Astrocyte (in vitro differentiated cells and primary cell): ENCODE measurements around the gene TRAPPC3L. TPM values are rescaled to one million over a fixed set of nuclear protein-coding genes. Genes with fewer than 3 reads are reported as not detected.

Experiments
- DNase-seq: peaks from one replicate; pipeline ENCODE4 v3.0.0-alpha.2; 2010; ENCODE audit warnings: low read depth
- FAIRE-seq: peaks from 2 replicates; lab custom pipeline; 2011; peaks lifted over from hg19 to GRCh38; lab: Jason Lieb, UNC
- H2AFZ ChIP-seq: 2 replicates; pipeline ENCODE4 v1.6.0; 2012; ENCODE audit warnings: low read depth, low read length, inconsistent platforms
- H3K27ac ChIP-seq: 2 replicates; pipeline ENCODE4 v1.5.1; 2011; ENCODE audit warnings: low read depth, low read length, inconsistent platforms
- H3K27me3 ChIP-seq: 2 replicates; pipeline ENCODE4 v1.6.0; 2011; ENCODE audit warnings: low read length, inconsistent platforms; ENCODE audit not compliant: insufficient read depth
- H3K36me3 ChIP-seq: 2 replicates; pipeline ENCODE4 v1.5.1; 2011; ENCODE audit warnings: low read length, inconsistent platforms; ENCODE audit not compliant: insufficient read depth
- H3K4me1 ChIP-seq: 2 replicates; pipeline ENCODE4 v1.5.1; 2011; ENCODE audit warnings: low read length, inconsistent platforms; ENCODE audit not compliant: insufficient read depth
- H3K4me2 ChIP-seq: 2 replicates; pipeline ENCODE4 v1.6.0; 2012; ENCODE audit warnings: low read length, inconsistent platforms
- H3K4me3 ChIP-seq: 2 replicates; pipeline ENCODE4 v1.5.1; 2011; ENCODE audit warnings: low read depth, mild to moderate bottlenecking, low read length, inconsistent platforms; ENCODE audit not compliant: insufficient read depth
- H3K79me2 ChIP-seq: 2 replicates; pipeline ENCODE4 v1.6.0; 2012; ENCODE audit warnings: mild to moderate bottlenecking, low read length, inconsistent platforms; ENCODE audit not compliant: insufficient read depth
- H3K9ac ChIP-seq: 2 replicates; pipeline ENCODE4 v1.6.0; 2012; ENCODE audit warnings: mild to moderate bottlenecking, low read length, inconsistent platforms
- H3K9me3 ChIP-seq: 2 replicates; pipeline ENCODE4 v1.5.1; 2012; ENCODE audit warnings: low read depth, mild to moderate bottlenecking, low read length, inconsistent platforms; ENCODE audit not compliant: insufficient read depth
- H4K20me1 ChIP-seq: 2 replicates; pipeline ENCODE4 v1.6.0; 2012; ENCODE audit warnings: low read length, inconsistent platforms; ENCODE audit not compliant: insufficient read depth
- H3K27ac Mint-ChIP-seq: one replicate; pipeline ENCODE4 v1.8.0; 2021; ENCODE audit warnings: mild to moderate bottlenecking, mixed read lengths; ENCODE audit not compliant: unreplicated experiment
- H3K27me3 Mint-ChIP-seq: one replicate; pipeline ENCODE4 v1.8.0; 2021; ENCODE audit warnings: low read depth, mixed read lengths; ENCODE audit not compliant: unreplicated experiment
- H3K36me3 Mint-ChIP-seq: one replicate; pipeline ENCODE4 v1.8.0; 2021; ENCODE audit warnings: low read depth, mixed read lengths; ENCODE audit not compliant: unreplicated experiment
- H3K4me1 Mint-ChIP-seq: one replicate; pipeline ENCODE4 v1.8.0; 2021; ENCODE audit warnings: low read depth, mixed read lengths; ENCODE audit not compliant: unreplicated experiment
- H3K4me3 Mint-ChIP-seq: one replicate; pipeline ENCODE4 v1.8.0; 2021; ENCODE audit warnings: mild to moderate bottlenecking, moderate library complexity, mixed read lengths; ENCODE audit not compliant: unreplicated experiment
- H3K9me3 Mint-ChIP-seq: one replicate; pipeline ENCODE4 v1.8.0; 2021; ENCODE audit warnings: mild to moderate bottlenecking, mixed read lengths; ENCODE audit not compliant: unreplicated experiment
- EZH2 ChIP-seq: IDR thresholded peaks from 2 replicates; pipeline ENCODE4 v1.6.1; 2012; ENCODE audit warnings: mild to moderate bottlenecking, low read length, inconsistent platforms; ENCODE audit not compliant: insufficient read depth
- total RNA-seq: library from RNA; stranded (reverse); gene quantifications from 2 replicates; pipeline ENCODE4 v1.2.1, GENCODE V29; 2021
- TF ChIP-seq, protein P1 (sequence below): IDR thresholded peaks from 2 replicates; pipeline ENCODE4 v1.5.1; 2011; ENCODE audit warnings: low read depth, mild to moderate bottlenecking, inconsistent platforms, low read length, moderate library complexity; ENCODE audit not compliant: insufficient read depth

The TRAPPC3L gene
- total RNA-seq, 1 donor from 2014 or later = not detected

DNA sequence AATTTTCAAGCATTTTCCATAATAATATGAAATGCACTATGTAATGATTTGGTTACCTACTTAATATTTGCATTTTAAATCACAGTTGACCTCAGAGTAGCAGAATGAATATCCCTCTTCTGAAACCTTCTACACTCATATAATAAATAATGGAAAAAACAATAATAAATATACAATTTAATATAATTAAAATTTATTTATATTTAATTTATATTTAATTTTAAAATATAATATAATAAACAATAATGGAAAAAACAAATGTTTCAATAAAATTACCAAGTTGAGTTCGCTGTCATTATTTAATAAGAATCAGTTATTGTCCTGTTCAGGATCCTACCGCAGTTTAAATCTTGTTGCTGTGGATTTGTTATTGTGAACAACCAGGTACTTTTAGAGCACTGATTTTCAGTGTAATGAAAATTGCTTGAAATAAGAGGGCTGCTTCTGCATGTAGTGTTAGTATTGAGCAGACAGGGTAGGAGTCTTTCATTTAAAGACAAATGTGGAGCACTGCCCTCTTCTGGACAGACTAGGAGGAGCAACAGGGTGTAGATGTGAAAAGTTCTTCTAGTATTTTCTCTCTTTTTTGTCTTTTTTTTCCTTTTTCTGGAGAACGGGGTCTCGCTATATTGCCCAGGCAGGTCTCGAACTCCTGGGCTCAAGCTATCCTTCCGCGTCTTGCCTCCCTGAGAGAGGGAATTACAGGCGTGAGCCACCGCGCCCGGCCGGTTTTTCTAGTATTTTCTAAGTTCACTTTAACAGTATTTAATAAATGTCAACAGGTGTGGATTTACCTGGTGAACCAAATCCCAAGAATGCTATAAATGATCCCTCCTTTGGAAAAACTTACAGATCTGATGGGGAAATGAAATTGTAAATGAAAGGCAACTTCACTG lies 13.6 kb downstream of the TRAPPC3L start:
- Mint-ChIP-seq H3K4me3 (no peak overlapping the region), H3K27ac (no peak overlapping the region), H3K9me3 (no peaks in the 10 kb centered on the region), H3K36me3 (no peaks in the 10 kb centered on the region), H3K4me1 (peaks cover 26% of the 10 kb centered on the region), H3K27me3 (no peaks in the 10 kb centered on the region)
- Histone ChIP-seq H3K9me3 (no peaks in the 10 kb centered on the region), H3K36me3 (no peaks in the 10 kb centered on the region), H3K9ac (no peak overlapping the region), H2AFZ (no peak overlapping the region), H4K20me1 (no peaks in the 10 kb centered on the region), H3K79me2 (no peaks in the 10 kb centered on the region), H3K4me1 (peaks cover 18% of the 10 kb centered on the region), H3K4me2 (no peak overlapping the region), H3K27me3 (no peaks in the 10 kb centered on the region), H3K27ac (no peak overlapping the region), H3K4me3 (no peak overlapping the region)
- DNase-seq (peak; percentile 41), FAIRE-seq (no peak)
- no peak for TF ChIP-seq EZH2
- TF ChIP-seq, protein P1, sequence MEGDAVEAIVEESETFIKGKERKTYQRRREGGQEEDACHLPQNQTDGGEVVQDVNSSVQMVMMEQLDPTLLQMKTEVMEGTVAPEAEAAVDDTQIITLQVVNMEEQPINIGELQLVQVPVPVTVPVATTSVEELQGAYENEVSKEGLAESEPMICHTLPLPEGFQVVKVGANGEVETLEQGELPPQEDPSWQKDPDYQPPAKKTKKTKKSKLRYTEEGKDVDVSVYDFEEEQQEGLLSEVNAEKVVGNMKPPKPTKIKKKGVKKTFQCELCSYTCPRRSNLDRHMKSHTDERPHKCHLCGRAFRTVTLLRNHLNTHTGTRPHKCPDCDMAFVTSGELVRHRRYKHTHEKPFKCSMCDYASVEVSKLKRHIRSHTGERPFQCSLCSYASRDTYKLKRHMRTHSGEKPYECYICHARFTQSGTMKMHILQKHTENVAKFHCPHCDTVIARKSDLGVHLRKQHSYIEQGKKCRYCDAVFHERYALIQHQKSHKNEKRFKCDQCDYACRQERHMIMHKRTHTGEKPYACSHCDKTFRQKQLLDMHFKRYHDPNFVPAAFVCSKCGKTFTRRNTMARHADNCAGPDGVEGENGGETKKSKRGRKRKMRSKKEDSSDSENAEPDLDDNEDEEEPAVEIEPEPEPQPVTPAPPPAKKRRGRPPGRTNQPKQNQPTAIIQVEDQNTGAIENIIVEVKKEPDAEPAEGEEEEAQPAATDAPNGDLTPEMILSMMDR = peak; percentile 78

DNA sequence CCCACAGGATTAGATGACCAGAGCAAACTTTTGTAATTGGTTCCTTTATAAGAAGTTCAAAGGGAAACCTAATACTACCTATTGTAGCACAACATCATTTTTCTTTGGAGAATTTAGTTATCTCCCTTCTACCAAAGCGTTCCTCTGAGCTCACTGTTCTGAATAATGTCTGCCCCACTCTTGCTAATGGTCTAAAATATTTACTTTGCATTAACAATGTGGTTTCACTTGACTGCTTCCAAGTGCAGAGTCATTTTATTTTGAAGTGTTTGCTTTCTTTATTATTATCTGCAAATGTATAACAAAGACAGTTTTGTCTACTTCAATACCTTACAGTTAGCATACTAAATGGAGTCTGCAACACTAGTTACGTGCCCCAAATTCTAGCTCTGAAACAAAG lies 15.0 kb downstream of the TRAPPC3L start:
- Mint-ChIP-seq H3K27ac (no peak overlapping the region), H3K4me3 (no peak overlapping the region), H3K27me3 (no peaks in the 10 kb centered on the region), H3K36me3 (no peaks in the 10 kb centered on the region), H3K9me3 (no peaks in the 10 kb centered on the region), H3K4me1 (peaks cover 26% of the 10 kb centered on the region)
- FAIRE-seq = no peak
- no peaks in the 10 kb centered on the region for H3K9me3 ChIP-seq
- no peak for TF ChIP-seq EZH2
- TF ChIP-seq, protein P1 = no peak
- H3K27ac ChIP-seq = no peak overlapping the region
- H3K4me1 ChIP-seq = peaks cover 18% of the 10 kb centered on the region
- no peak overlapping the region for H3K9ac ChIP-seq
- no peaks in the 10 kb centered on the region for H3K79me2 ChIP-seq
- H2AFZ ChIP-seq = no peak overlapping the region
- H4K20me1 ChIP-seq = no peaks in the 10 kb centered on the region
- H3K4me2 ChIP-seq = peak overlapping the region; percentile 9
- no peaks in the 10 kb centered on the region for H3K27me3 ChIP-seq
- DNase-seq = peak; percentile 65
- no peak overlapping the region for H3K4me3 ChIP-seq
- no peaks in the 10 kb centered on the region for H3K36me3 ChIP-seq
